SW480 (cell line): ENCODE data around the gene LPP.

Experiments used
- DNase-seq: peaks from one replicate; pipeline ENCODE4 v3.0.0-alpha.2; 2016; ENCODE audit warnings: low spot score

LPP gene

DNA sequence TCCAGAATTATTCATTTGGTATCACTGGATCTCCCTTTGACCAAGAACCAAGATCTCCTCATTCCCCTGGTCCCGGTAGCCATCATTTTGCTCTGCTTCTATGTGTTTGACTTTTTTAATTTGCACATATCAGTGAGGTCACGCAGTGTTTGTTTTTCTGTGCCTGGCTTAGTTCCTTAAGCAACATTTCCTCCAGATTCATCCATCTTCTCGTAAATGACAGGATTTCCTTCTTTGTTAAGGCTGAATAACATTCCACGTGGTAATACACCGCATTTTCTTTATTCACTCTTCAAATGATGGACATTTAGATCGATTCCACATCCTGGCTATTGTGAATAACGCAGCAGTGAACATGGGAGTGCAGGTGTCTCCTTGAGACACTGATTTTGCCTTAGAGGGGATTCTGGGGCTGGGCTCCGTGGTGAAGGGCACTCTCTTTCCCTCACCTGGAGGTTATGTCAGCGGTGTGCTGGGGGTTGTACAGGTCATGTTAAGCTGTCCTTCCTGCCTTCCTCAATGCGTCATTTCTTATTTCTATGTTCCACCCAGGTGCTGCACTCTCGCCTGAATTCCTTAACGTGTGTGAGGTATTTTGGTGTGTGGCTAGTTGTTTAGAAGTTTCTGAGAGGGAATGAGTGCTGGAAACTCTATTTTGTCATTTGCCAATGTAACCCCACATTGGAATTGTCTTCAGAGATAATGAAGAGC lies 212.2 kb downstream of the LPP start:
- no peak for DNase-seq

GRCh38 chr3:188367678-188368077 lies 213.7 kb downstream of the LPP start:
- DNase-seq, result no peak

DNA sequence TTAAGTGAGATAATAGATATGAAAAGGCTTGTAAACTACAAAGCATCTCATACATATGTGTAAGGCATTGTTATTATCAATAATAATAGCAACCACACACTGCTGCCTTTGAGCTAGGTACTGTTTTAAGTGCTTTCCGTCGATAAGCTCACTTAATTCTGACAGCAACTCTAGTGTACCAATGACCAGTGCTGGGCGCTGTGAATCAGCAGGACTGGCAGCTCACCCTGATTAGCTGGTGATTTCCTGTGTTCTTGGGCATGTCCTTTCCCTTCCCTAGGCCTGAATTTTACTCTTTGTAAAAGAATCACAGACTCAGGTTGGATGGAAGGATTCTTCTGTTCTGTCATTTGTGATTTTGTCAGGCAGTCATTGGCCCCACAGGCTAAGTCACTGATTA lies 215.6 kb downstream of the LPP start:
- no peak for DNase-seq

GRCh38 chr3:188370081-188370830 lies 216.3 kb downstream of the LPP start:
- no peak for DNase-seq

DNA sequence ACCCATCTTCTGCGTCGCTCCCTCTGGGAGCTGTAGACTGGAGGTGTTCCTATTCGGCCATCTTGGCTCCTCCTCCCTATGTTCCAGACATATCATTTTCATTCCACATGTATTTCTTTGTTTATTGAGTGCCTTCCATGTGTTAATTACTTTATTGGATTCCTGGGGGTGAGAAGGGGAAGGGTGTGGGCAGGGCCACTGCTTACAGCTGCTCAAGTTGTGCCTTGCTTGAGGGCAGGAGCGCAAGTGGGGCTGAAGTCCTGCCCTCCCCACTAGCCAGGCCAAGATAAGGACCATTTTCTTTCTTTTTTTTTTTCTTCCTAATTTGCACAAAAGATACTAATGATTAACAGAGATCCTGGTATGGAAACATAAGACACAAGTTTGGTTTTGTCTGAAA lies 224.8 kb downstream of the LPP start:
- DNase-seq, result no peak

DNA sequence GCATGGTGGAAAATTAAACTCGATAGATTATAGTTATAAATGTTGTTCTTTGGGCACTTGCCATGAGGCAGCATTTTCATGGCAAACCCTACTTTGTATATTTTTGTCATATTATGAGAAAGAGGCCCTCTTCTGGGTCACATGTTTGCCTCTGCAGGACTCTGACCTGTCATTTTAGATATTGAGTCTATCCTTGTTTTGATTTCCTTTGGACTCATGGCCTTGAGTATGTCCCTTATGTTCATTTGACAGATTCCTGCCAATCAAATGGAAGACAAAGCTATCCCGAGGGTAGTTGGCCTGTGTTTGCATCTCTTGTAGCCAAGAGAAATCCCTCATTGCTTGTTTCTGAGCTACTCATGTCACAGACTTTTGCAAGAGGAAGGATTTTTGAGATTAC lies 226.3 kb downstream of the LPP start:
- no peak for DNase-seq

- no peak for DNase-seq
These were observed 226.8 kb downstream of the LPP start for GRCh38 chr3:188380722-188381121.

DNA sequence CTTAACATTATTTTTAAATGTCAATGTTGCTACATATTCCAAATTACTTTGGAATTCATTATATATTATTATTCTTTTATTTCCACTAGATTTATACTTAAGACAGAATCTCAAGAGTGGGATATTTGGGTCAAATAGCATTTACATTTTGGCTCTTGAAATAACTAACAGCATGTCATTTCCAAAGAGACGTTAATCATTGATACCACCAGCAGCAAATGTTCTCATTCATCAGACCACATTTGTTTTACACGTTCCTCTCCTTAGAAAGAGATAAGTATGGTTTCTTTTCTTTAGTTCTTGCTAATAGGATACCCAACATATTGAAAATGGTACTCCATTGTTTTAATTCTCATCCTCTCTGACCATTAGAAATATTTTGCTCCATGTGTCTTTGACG lies 229.8 kb downstream of the LPP start:
- DNase-seq, result no peak

GRCh38 chr3:188385295-188385694 lies 231.3 kb downstream of the LPP start:
- no peak for DNase-seq

- DNase-seq, result no peak
These were observed 235.9 kb downstream of the LPP start for GRCh38 chr3:188389711-188390342.

DNA sequence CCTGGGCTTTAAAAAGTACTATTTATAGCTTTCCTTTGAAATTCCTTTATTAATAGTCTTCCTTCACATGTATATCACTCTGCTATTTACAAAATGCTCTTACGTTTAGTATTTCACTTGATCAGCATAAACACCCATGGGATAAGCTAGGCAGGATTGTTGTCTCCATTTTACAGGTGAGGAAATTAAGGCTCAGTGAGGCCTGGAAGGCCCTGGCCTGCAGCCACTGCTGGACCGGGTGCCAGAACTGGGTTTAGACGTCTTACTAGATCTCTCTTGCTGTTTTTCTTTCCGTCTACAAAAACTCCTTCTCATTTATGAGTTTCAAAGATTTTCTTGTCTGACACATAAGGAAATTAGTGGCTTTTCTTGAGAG lies 236.4 kb downstream of the LPP start:
- DNase-seq, result no peak

GRCh38 chr3:188390775-188391443 lies 237.0 kb downstream of the LPP start:
- no peak for DNase-seq

DNA sequence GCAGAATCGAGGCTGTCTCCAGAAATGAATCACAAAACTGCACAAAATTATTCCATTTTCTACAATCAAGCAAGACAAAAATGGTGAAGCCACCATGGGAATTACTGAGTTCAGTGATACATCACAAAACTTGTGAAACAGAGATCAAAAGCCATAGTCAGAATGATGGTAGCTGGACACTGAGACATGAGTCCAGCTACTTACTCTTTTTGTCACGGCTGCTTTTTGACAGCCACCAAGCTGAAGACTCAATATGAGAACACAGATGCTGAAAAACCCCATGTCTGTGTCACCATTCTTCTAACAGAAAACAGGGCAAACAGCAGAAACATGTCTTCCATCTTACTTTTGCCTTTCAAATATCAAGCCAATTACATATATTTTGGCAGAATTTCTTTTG lies 237.6 kb downstream of the LPP start:
- no peak for DNase-seq

DNA sequence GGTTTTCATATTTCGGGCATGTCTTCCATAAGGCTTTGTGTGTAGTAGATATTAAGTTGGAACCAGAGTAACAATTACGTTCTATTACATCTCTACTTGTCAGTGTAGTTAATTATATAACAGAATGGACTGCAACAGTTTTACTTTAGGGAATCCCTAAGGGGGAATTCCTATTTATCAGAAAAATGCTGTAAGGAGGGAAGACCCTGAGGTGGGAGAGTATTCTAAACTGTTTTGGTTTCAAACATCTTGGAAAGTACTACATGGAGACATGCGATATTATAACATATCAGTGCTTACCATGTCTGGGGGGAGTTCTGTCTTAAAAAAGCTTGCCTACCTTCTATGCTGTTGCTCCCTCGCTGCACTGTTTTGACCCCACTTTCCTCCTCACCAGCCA lies 238.1 kb downstream of the LPP start:
- DNase-seq, result no peak

GRCh38 chr3:188394623-188395022 lies 240.7 kb downstream of the LPP start:
- DNase-seq, result no peak

- no peak for DNase-seq
These were observed 242.3 kb downstream of the LPP start for GRCh38 chr3:188396251-188396650.

- DNase-seq, result no peak
These were observed 242.9 kb downstream of the LPP start for GRCh38 chr3:188396900-188397299.

GRCh38 chr3:188397766-188398705 lies 244.1 kb downstream of the LPP start:
- no peak for DNase-seq

- no peak for DNase-seq
These were observed 246.7 kb downstream of the LPP start for GRCh38 chr3:188400494-188401243.

DNA sequence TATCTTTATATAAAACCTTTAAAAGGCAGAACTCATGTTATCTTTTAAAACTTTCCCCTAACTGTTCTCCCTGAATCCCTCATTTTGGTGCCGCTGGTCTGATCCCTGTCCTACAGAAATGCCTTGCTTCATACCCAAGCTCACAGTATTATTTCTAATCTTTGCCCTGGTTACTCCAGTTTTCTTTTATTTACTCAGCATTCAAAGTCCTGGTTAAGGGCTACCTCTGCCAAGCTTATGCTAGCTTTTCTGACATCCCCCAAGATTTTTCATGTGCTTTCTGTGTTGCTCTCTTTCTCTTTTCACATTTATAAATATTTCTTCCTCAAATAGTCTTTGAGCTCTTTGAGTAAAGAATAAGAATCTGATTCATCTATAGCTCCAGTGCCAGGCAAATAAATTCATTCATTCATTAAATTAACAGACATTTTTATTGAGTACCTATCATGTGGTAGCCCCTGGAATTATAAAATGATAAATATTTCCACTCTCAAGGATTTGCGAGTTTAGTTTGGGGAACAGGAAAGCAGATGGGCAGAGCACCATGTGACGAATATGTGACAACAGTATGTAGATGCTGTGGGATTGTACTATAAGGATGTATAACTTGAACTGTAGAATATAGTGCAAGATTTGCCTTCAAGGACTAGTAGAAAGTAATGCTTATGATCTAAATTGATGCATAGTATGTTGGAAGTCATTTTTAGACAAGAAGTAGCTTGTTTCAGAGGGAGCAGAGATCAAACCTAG lies 247.5 kb downstream of the LPP start:
- DNase-seq, result no peak
